A549 (cell line): ENCODE data around the gene CDK5R1.

Source experiments
- CTCF ChIP-seq: fragments of >200 bp; sonication (Bioruptor Twin); formaldehyde crosslinking; IDR thresholded peaks from 3 replicates; pipeline ENCODE4 v1.5.1; 2016
- ELK1 ChIP-seq: fragments of 150-350 bp; IDR thresholded peaks from 2 replicates; pipeline ENCODE4 v1.6.1; 2014; ENCODE audit warnings: low read depth, mild to moderate bottlenecking, low read length
- JUNB ChIP-seq: fragments of >200 bp; sonication (Bioruptor Twin); formaldehyde crosslinking; IDR thresholded peaks from 2 replicates; pipeline ENCODE4 v1.6.1; 2016
- POLR2A ChIP-seq: IDR thresholded peaks from 2 replicates; pipeline ENCODE4 v1.6.1; 2012; ENCODE audit warnings: mild to moderate bottlenecking, low read length
- RAD21 ChIP-seq, 2 experiments: fragments of >200 bp in 1 of 2; sonication (Bioruptor Twin) in 1 of 2; formaldehyde crosslinking in 1 of 2; IDR thresholded peaks in 1 of 2; conservative IDR thresholded peaks in 1 of 2; 2 replicates in 1 of 2; 3 replicates in 1 of 2; pipeline ENCODE4 v1.6.1; 2012 to 2018; ENCODE audit warnings: inconsistent platforms in 1 of 2
- RFX5 ChIP-seq: fragments of 450-650 bp; IDR thresholded peaks from 2 replicates; pipeline ENCODE4 v1.7.1; 2014; ENCODE audit warnings: antibody characterized with exemption, mild to moderate bottlenecking, moderate library complexity
- TP53 ChIP-seq: fragments of 250-450 bp; sonication (Bioruptor Pico); IDR thresholded peaks from 2 replicates; pipeline ENCODE4 v1.5.0; 2021; ENCODE audit warnings: mild to moderate bottlenecking, moderate library complexity

- no peak for TF ChIP-seq RFX5
- TF ChIP-seq JUNB: no peak
- TF ChIP-seq POLR2A: no peak
- TF ChIP-seq ELK1: no peak
- TF ChIP-seq TP53: no peak
- no peak for TF ChIP-seq RAD21 (conservative IDR thresholded peaks at IDR 0.05 in 1 of 2, IDR thresholded peaks at IDR 0.05 in 1 of 2)
- TF ChIP-seq CTCF: no peak
Observed at GRCh38 chr17:32484041-32484461, 2.7 kb upstream of the CDK5R1 start.
